MM.1S (cell line): ENCODE data around the gene PYGO2.

Experiments
- DNase-seq: peaks from one replicate; pipeline ENCODE4 v3.0.0-alpha.2; 2015
- H2AFZ ChIP-seq: fragments of 300-600 bp; sonication (generic); 2 replicates; pipeline ENCODE4 v1.6.0; 2016; ENCODE audit warnings: antibody characterized with exemption, low read length
- H3F3A ChIP-seq: fragments of 300-600 bp; sonication (generic); 2 replicates; pipeline ENCODE4 v1.6.1; 2016; ENCODE audit warnings: mild to moderate bottlenecking, antibody characterized with exemption, low read length, moderate library complexity, mixed read lengths; ENCODE audit not compliant: insufficient read depth
- H3K27ac ChIP-seq: fragments of 300-600 bp; sonication (generic); 2 replicates; pipeline ENCODE4 v1.5.1; 2016; ENCODE audit warnings: mild to moderate bottlenecking, low read length
- H3K27me3 ChIP-seq: fragments of 300-600 bp; sonication (generic); replicated peaks from 2 replicates; pipeline ENCODE4 v1.6.0; 2016; ENCODE audit warnings: low read length; ENCODE audit not compliant: insufficient read depth
- H3K36me3 ChIP-seq: fragments of 300-600 bp; sonication (generic); replicated peaks from 2 replicates; pipeline ENCODE4 v1.6.1; 2016; ENCODE audit warnings: mild to moderate bottlenecking, low read length, mixed read lengths; ENCODE audit not compliant: insufficient read depth
- H3K4me1 ChIP-seq: fragments of 300-600 bp; sonication (generic); 2 replicates; pipeline ENCODE4 v1.6.1; 2016; ENCODE audit warnings: low read length, mixed read lengths
- H3K4me2 ChIP-seq: fragments of 300-600 bp; sonication (generic); 2 replicates; pipeline ENCODE4 v1.6.0; 2016; ENCODE audit warnings: low read depth, low read length
- H3K4me3 ChIP-seq: fragments of 300-600 bp; sonication (generic); 2 replicates; pipeline ENCODE4 v1.5.1; 2016; ENCODE audit warnings: low read length, mixed read lengths
- H3K79me2 ChIP-seq: fragments of 300-600 bp; sonication (generic); 2 replicates; pipeline ENCODE4 v1.6.1; 2016; ENCODE audit warnings: mixed run types, low read length, mixed read lengths
- H3K9ac ChIP-seq: fragments of 300-600 bp; sonication (generic); 2 replicates; pipeline ENCODE4 v1.6.1; 2016; ENCODE audit warnings: low read length, mixed read lengths
- H3K9me2 ChIP-seq: fragments of 300-600 bp; sonication (generic); replicated peaks from 2 replicates; pipeline ENCODE4 v1.6.1; 2016; ENCODE audit warnings: mild to moderate bottlenecking, low read length, mixed read lengths; ENCODE audit not compliant: insufficient read depth
- H3K9me3 ChIP-seq: fragments of 300-600 bp; sonication (generic); replicated peaks from 2 replicates; pipeline ENCODE4 v1.6.1; 2016; ENCODE audit warnings: mild to moderate bottlenecking, low read length, mixed read lengths; ENCODE audit not compliant: insufficient read depth
- H4K20me1 ChIP-seq: fragments of 300-600 bp; sonication (generic); 2 replicates; pipeline ENCODE4 v1.6.1; 2016; ENCODE audit warnings: mild to moderate bottlenecking, low read length, moderate library complexity, mixed read lengths; ENCODE audit not compliant: insufficient read depth
- CTCF ChIP-seq: fragments of 300-600 bp; sonication (generic); IDR thresholded peaks from 2 replicates; pipeline ENCODE4 v1.5.1; 2016; ENCODE audit warnings: antibody characterized with exemption, low read length, mixed read lengths
- EZH2 ChIP-seq: fragments of 300-600 bp; sonication (generic); optimal IDR thresholded peaks from 2 replicates; pipeline ENCODE3; 2017; ENCODE audit warnings: low read depth, mild to moderate bottlenecking, antibody characterized with exemption, low read length, mixed read lengths
- EZH2phosphoT487 ChIP-seq: fragments of 300-600 bp; sonication (generic); IDR thresholded peaks from 2 replicates; pipeline ENCODE4 v1.6.1; 2018; ENCODE audit warnings: antibody characterized with exemption, low read length

The PYGO2 gene

GRCh38 chr1:154969860-154970452 is 8.4 kb upstream of the PYGO2 start:
- Histone ChIP-seq H3K27me3 (no peaks in the 10 kb centered on the region), H4K20me1 (no peaks in the 10 kb centered on the region), H3K9ac (peak overlapping the region; percentile 73), H3K79me2 (peaks cover 89% of the 10 kb centered on the region), H3K9me2 (no peaks in the 10 kb centered on the region), H3K4me3 (peak overlapping the region; percentile 53), H3K4me1 (peaks cover 34% of the 10 kb centered on the region), H3K36me3 (peaks cover 20% of the 10 kb centered on the region), H3K27ac (peak overlapping the region; percentile 65; the same call in 1 of the 2 replicates), H3F3A (peaks cover 22% of the 10 kb centered on the region), H3K9me3 (no peaks in the 10 kb centered on the region), H2AFZ (no peak overlapping the region), H3K4me2 (peak overlapping the region; percentile 86)
- no peak for DNase-seq
- no peak for TF ChIP-seq EZH2
- TF ChIP-seq EZH2phosphoT487: no peak
- TF ChIP-seq CTCF: no peak

GRCh38 chr1:154969246-154969645 is 7.7 kb upstream of the PYGO2 start:
- no peak overlapping the region for H3K4me3 ChIP-seq
- peaks cover 20% of the 10 kb centered on the region for H3K36me3 ChIP-seq
- no peak overlapping the region for H3K27ac ChIP-seq

GRCh38 chr1:154968731-154969130 is 7.1 kb upstream of the PYGO2 start:
- Histone ChIP-seq H3K4me1 (peaks cover 38% of the 10 kb centered on the region), H3F3A (peaks cover 22% of the 10 kb centered on the region), H3K4me3 (no peak overlapping the region), H3K4me2 (no peak overlapping the region), H3K9ac (no peak overlapping the region; the same call in 1 of the 2 replicates), H3K9me2 (no peaks in the 10 kb centered on the region), H3K9me3 (no peaks in the 10 kb centered on the region), H3K27me3 (no peaks in the 10 kb centered on the region), H3K36me3 (peaks cover 21% of the 10 kb centered on the region), H4K20me1 (no peaks in the 10 kb centered on the region), H3K79me2 (peaks cover 96% of the 10 kb centered on the region), H3K27ac (no peak overlapping the region), H2AFZ (no peak overlapping the region)
- no peak for DNase-seq
- TF ChIP-seq CTCF (no peak), EZH2phosphoT487 (no peak), EZH2 (no peak)

More at GRCh38 chr1:154969246-154969645, 7.7 kb upstream of the PYGO2 start:
- Histone ChIP-seq H4K20me1 (no peaks in the 10 kb centered on the region), H3K9me3 (no peaks in the 10 kb centered on the region), H3K4me2 (peak overlapping the region; percentile 86; the same call in 1 of the 2 replicates), H2AFZ (no peak overlapping the region), H3K9ac (no peak overlapping the region; the same call in 1 of the 2 replicates), H3K4me1 (peaks cover 34% of the 10 kb centered on the region), H3K9me2 (no peaks in the 10 kb centered on the region), H3K27me3 (no peaks in the 10 kb centered on the region), H3F3A (peaks cover 22% of the 10 kb centered on the region), H3K79me2 (peaks cover 92% of the 10 kb centered on the region)
- TF ChIP-seq EZH2: no peak
- no peak for TF ChIP-seq EZH2phosphoT487
- no peak for TF ChIP-seq CTCF
- no peak for DNase-seq
